HG02642 (cell line): ENCODE results near the gene SNX2.
"Not testable (repeated sequence)": the region's sequence is repeated elsewhere in the genome, so short reads cannot be mapped to it uniquely, and the experiment has no call there.

Experiments
- ATAC-seq: cut with Tn5 transposase; IDR thresholded peaks from one replicate; pipeline ENCODE4 v1.9.1; 2021; ENCODE audit warnings: mild to moderate bottlenecking; ENCODE audit not compliant: unreplicated experiment, poor library complexity

SNX2 gene

DNA sequence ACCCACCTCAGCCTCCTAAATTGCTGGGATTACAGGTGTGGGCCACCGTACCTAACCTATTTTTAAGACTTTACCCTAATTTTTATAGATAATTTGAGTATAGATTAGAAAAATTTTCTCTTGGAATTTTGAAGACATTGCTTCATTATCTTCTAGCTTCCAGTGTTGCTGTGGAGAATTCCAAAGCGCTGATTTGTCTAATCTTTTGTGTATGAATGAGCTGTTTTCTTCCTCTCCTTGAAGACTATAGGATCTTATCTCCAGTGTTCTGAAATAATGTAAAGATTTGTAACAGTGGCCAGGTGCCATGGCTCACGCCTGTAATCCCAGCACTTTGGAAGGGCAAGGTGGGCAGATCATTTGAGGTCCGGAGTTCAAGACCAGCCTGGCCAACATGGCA lies 64.9 kb downstream of the SNX2 start:
- no peak for ATAC-seq

GRCh38 chr5:122842016-122842580 lies 67.2 kb downstream of the SNX2 start:
- no peak for ATAC-seq

DNA sequence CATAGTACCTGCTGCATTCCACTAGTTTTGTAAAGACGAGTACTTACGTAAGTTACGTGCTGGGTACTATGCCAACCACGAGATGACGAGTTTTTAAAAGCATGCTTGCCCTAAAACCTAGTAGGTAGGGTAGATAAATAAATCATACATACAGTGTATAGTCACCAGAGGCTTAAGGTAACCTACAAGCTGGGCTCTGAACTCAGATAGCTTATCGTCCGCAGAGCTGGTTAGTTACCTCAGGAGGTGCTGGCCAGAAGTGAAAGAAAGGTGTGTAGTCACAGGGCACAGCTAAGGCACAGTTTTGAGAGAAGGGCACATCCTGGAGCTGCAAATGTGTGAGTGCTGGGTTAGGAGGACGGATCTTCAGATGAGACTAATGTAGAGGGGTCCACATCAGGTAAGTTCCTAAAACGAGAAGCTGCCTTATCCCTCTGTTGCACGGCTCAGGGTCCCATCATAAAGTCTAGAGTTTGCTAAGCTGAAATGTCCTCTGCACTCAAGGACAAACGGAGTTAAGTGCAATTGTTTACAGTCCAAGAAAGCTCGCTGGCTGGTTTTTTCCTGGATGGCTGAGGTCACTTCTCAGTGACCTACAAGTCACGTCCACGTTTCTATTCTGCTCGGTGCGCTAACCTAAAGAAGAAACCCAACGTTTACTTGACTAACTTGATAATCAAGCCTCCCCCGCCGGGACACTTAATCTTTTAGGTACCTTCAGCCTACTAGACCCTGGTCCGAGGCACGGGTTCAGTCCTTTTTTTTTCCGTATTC lies 69.4 kb downstream of the SNX2 start:
- ATAC-seq = no peak

- peak; percentile 49 for ATAC-seq
These were observed 70.0 kb downstream of the SNX2 start for GRCh38 chr5:122844910-122845228.

- ATAC-seq = peak; percentile 87
These were observed 70.6 kb downstream of the SNX2 start, which contains the start of gene SNX24 for GRCh38 chr5:122845229-122846050. Gene SNX24 (plus strand): TSS chr5:122845613. CDS start chr5:122845634, 21 bp downstream.

DNA sequence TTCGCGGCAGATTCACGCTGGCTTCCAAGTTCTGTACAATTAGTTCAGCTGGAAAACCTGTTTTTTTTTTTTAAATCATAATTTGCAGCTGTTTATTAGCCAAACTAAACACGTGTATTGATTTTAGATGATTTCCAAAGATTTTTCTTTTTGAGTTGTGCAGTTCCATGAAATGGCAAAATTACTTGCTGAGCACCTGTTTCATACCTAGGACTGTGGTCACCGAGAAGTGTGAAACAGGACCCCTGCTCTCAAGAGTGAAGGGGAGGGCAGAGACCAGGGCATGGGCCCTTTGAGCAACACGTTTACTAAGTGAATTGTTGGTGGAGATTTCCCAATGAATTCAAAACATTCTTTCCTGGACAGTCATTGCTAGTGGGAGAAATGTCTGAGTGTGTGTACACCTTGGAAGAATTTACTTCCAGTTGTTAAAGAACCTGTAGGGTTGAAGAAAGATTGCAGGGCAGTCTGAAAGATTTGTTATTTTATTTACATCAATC lies 71.2 kb downstream of the SNX2 start:
- ATAC-seq = no peak

- ATAC-seq = no peak
These were observed 72.8 kb downstream of the SNX2 start for GRCh38 chr5:122847687-122848081.

GRCh38 chr5:122849771-122850170 lies 74.9 kb downstream of the SNX2 start:
- ATAC-seq = no peak

GRCh38 chr5:122857538-122857937 lies 82.7 kb downstream of the SNX2 start:
- not testable (repeated sequence) for ATAC-seq

GRCh38 chr5:122858451-122858850 lies 83.6 kb downstream of the SNX2 start:
- ATAC-seq = no peak

DNA sequence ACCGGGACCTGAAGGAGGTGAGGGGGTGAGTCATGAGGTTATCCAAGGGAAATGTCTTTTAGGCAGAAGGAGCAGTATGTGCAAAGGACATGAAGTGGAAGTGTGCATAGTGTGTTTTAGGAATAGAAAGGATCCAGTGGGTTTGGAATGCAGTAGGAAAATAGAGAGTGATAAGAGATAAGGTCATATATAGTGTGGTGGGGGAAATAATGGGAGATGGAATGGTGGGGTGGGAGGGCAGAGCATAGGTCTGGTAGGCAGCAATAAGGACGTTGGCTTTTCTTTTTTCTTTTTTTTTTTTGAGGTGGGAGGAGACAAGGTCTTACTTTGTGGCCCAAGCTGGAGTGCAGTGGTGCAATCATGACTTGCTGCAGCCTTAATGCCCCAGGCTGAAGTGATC lies 88.4 kb downstream of the SNX2 start:
- ATAC-seq = no peak

DNA sequence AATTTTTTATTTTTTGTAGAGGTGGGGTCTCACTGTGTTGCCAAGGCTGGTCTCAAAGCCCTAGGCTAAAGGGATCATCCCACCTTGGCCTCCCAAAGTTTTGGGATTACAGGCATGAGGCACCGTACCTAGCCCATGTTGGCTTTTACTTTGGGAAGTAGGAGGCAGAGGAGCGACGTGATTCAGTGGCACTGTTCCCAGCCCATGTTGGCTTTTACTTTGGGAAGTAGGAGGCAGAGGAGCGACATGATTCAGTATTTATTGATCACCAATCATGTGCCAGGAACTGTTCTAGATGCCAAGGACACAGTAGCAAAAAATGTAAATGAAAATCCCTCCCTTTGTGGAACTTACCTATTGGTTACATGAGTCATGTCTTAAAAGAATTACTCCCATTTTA lies 88.8 kb downstream of the SNX2 start:
- ATAC-seq = no peak

DNA sequence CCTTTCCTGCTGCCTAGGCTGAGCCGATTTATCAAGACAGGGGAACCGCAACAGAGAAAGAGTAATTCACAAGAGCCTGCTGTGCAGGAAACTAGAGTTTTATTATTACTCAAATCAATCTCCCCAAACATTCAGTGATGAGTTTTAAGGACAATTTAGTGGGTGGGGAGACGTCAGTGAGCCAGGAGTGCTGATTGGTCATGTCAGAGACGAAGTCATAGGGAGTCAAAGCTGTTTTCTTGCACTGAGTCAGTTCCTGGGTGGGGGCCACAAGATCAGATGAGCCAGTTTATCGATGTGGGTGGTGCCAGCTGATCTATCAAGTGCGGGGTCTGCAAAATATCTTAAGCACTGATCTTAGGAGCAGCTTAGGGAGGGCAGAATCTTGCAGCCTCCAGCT lies 89.5 kb downstream of the SNX2 start:
- ATAC-seq = no peak

- ATAC-seq = no peak
These were observed 90.0 kb downstream of the SNX2 start for GRCh38 chr5:122864842-122865241.

DNA sequence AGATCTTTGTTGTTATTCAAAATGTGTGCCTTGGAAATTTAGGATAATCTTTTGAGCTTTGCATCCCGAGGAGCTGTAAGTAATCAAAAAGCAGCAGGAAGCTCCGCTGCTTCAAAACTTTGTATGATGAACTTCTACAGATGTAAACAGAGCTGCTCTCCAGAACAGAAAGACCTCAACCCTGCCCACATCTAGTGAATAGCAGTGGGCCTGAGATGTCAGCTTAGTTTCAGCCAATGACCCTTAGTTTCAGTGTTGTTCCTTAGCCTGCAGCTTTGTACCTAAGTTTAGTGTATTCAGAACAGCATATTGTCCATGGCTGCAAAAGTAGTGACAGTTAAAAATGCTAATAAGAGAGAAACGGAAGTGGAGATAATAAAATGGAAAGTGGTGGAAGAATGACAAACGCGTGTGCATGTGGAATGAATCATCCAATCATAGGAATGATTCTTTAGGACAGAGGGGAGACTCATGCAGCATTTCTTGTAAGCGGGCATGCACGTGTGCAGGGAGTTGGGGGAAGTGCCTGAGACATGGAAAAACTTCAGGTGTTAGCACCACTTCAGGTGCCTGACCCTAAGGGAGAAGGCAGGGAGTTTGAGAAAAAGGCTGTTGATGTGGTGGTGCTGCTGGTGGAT lies 95.5 kb downstream of the SNX2 start:
- ATAC-seq = no peak

GRCh38 chr5:122871661-122872060 lies 96.8 kb downstream of the SNX2 start:
- no peak for ATAC-seq

DNA sequence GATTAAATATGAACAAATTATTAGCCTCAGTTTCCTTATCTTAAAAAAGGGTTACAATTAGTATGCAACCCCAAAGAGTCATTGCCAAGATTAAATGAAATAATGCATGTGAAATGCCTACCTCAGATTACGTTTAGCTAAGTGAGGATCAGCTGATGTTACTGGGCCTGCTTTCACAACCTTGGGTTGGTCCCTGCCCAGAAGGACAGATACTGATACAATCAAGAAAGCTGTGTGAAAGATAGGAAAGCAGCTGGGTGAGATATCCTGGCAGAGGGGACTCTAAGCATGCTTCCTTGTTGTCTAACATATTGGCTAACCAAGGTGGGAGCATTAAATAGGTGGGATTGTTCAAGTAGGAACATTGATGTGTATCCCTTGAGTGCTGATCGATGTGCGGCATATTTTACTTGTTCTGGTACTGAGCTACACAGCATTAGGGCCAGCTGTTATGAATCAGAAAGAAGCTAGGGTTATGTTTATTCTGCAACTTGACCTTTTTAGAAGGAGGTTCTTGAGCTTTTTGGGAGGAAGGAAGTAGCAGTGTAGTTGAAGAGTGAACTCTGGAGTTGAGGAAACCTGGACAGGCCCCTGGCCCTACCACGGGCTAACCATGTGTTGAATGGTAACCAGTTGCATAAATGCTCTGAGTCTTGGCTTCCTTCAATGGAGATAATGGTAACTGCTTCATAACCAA lies 99.4 kb downstream of the SNX2 start:
- ATAC-seq = no peak

DNA sequence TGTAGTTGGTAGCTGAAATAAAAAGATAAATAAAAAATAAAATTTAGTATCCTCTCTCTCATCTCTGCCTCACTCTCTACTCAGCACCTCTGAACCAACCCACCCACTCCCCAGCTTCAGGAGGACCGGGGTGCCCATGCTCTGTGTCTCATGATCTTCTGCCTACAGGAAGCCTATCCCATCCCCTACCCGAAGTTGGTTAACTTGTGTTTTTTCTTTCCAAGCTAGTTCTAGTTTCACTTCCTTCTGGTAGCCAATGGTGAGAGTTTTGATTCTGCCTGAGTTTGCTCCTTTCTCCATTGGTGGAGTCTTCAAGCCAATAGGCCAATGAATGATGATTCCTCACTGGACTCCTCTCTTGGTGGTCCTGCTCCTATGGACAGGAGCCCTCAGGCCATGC lies 102.6 kb downstream of the SNX2 start:
- peak; percentile 67 for ATAC-seq

DNA sequence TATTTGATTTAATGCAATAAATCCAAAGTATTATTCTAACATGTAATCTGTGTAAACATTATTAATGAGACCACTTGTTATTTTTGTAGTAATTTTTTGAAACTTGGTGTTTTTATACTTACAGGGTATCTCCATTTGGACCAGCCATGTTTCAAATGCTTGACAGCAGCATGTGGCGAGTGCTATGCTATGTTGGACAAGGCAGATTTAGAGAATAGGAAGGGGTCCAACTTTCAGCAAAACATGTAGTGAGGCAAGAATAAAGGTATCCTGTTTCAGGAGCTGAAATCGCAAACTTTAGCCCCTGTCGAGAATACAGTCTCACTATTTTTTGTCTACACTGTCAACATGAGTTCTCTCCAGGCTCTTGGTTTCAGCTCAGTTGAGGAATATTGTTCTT lies 104.2 kb downstream of the SNX2 start:
- no peak for ATAC-seq
